GM12873 (cell line): Measurements from ENCODE around the gene SLC25A3.

Experiments
- CTCF ChIP-seq: IDR thresholded peaks from 2 replicates; pipeline ENCODE4 v1.5.1; 2012; ENCODE audit warnings: low read depth, mild to moderate bottlenecking, moderate library complexity, low read length, control low read depth; ENCODE audit not compliant: insufficient read depth; ENCODE audit errors: missing control alignments

The SLC25A3 gene

GRCh38 chr12:98601924-98602323 is 8.4 kb downstream of the SLC25A3 start:
- no peak for TF ChIP-seq CTCF

DNA sequence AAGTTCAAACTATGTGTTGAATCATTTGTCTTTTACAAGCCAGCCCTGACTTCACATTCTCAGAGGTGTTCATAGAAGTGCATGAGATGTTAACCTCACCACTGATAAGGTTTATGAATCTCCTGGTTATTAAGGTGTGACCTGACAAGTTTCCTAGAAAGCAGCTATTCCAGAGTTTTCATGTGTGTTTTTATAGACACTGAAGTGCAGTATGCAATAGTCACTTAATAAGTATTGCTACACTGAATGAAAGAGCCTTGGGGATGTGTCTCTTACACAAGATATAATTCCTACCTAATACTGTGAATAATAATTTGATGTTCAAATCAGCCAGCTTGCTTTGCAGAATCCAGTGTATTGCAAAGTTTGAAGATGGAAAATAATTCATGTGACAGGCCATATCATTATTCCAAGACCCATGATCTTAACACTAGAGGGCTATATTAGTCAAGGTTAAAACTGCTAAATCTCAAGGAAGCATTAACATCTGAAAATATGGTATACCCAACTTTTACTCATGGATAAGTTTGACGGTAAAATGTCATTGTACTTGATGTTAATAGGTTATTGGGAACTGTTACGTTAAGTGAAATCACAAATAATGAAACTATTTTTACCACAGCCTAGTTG is 13.0 kb downstream of the SLC25A3 start:
- TF ChIP-seq CTCF: no peak

DNA sequence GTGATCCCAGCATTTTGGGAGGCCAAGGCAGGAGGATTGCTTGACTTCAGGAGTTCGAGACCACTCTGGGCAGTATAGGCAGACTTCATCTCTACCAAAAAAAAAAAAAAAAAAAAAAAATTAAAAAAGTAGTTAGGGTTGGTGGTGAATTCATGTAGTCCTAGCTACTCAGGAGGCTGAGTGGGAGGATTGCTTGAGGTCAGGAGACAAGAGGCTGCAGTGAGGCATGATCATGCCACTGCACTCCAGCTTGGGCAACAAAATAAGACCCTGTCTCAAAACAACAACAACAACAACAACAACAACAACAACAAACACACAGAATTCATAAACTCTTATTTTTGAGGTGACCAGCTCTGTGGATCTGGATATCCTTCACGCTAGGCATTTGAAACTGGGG is 17.1 kb downstream of the SLC25A3 start:
- no peak for TF ChIP-seq CTCF

- TF ChIP-seq CTCF: no peak
These were observed 19.3 kb downstream of the SLC25A3 start for GRCh38 chr12:98612696-98613334.

DNA sequence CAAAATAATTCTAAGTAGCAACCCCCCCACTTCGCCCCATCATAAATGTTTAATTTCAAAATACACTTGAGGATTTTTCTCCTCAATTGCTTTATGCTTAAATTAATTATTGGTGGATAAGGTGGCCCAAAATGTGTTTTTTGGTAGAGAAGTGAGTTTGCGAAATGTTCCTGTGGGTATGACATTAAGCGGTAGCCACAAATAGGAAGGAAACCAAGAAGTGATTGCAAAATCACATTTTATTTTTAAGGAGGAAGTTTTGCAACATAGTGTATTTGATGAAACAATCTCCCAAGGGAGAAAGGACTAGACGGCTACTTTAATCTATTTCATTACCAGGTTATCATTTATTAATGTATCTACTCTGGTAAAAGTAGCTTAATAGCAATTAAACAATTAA is 25.5 kb downstream of the SLC25A3 start:
- no peak for TF ChIP-seq CTCF

DNA sequence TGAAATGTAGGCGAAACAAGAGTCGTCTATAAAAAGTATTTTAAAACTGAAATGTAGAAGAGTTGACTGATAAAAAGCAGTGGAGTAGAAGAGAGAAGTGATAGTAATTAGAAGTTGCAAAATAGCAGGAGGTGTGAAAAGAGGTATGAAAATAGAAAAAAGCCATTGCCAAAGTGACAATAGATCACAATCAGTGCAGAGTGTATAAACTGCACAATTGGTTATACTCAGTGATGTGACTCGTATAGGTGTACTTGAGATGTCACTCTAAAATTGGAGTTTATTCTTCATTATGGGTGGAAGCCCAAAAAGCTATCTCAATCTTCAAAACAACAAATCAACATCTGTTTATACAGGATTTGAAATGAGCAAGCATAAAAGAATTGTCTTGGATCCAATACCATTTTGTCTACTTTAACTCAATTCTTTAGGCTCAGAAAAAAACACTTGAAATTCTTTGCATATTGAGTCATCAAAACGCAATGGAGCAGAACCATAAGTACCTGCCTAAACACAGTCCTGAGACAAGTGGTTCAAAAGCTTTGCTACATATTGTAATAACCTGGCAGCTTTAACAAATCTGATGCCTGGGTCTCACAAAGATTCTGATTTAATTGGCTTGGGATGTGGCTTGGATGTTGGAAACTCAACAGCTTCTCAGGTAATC is 42.3 kb downstream of the SLC25A3 start:
- TF ChIP-seq CTCF: no peak

GRCh38 chr12:98637068-98637467 is 43.6 kb downstream of the SLC25A3 start:
- TF ChIP-seq CTCF: no peak
